Activated CD4-positive, alpha-beta T cell treated with anti-CD3 and anti-CD28 coated beads, Interleukin-2, amount 10 ng/mL, durations not matched to agents 24 days and 14 days (primary cell): Measurements from ENCODE around the gene AP5S1. TPM values are rescaled to one million over a fixed set of nuclear protein-coding genes. Genes with fewer than 3 reads are reported as not detected.
A peak's percentile ranks its signal among the peaks of the same experiment; 100 is the strongest.

Source experiments
- DNase-seq: peaks from one replicate; pipeline ENCODE4 v3.0.0; 2022
- H3K27ac Mint-ChIP-seq: one replicate; pipeline ENCODE4 v1.8.0; 2022; ENCODE audit warnings: mild to moderate bottlenecking, mixed read lengths
- H3K27me3 Mint-ChIP-seq: one replicate; pipeline ENCODE4 v1.8.0; 2022; ENCODE audit warnings: mixed read lengths
- H3K36me3 Mint-ChIP-seq: one replicate; pipeline ENCODE4 v1.8.0; 2022; ENCODE audit warnings: low read depth, mild to moderate bottlenecking, mixed read lengths
- H3K4me1 Mint-ChIP-seq: one replicate; pipeline ENCODE4 v1.8.0; 2021; ENCODE audit warnings: mixed read lengths
- H3K4me3 Mint-ChIP-seq: one replicate; pipeline ENCODE4 v1.8.0; 2022; ENCODE audit warnings: mild to moderate bottlenecking, moderate library complexity, mixed read lengths
- H3K9me3 Mint-ChIP-seq: one replicate; pipeline ENCODE4 v1.8.0; 2021; ENCODE audit warnings: mixed read lengths
- intact Hi-C: fragments of 100-400 bp; cut with micrococcal nuclease; formaldehyde crosslinking; loops from one replicate; pipeline ENCODE4 v1.15.1; 2023
- total RNA-seq: library from RNA; stranded (reverse); gene quantifications from 2 replicates; pipeline ENCODE4 v1.2.3, GENCODE V29; 2022

Gene AP5S1
- total RNA-seq, 1 donor from 2014 or later, result 13.5 TPM

DNA sequence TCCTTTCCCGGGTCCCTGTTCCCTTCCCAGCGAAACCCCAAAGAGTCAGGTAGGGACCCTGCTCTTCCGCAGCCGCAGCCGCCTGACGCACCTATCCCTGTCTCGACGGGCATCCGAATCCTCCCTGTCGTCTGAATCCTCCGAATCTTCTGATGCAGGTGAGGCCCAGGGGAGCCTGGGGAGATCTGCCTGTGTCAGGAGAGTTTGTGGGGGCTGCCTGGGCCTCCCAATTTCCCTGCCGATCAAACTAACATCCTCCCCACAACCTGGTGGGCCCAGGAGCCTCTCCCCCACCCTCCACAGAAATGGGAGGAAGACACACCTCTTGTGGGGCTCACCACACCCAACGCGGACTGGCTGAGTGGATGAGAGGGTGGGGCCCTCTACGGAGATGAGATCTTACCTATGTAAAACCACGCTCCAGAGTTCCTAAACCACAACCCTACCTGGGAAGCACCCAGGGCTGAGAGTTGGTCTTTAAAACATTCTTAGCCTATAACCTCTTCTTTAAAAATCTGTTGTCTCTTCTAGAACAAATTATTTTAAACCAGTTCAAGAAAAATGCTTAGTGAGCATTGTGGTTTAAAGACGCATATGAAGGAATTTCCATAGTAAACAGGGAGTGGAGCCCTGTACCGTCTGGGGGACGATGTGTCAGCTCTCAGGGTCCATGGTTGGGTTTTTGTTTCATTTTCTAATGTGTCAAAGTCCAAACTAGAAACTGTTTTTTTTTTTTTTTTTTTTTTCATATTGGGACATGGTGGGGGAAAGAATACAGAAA is 22.6 kb upstream of the AP5S1 start:
- peaks cover 50% of the 10 kb centered on the region for H3K4me1 Mint-ChIP-seq
- H3K36me3 Mint-ChIP-seq, result peaks cover 43% of the 10 kb centered on the region
- H3K9me3 Mint-ChIP-seq, result no peaks in the 10 kb centered on the region
- H3K27ac Mint-ChIP-seq, result peak overlapping the region; percentile 92
- DNase-seq, result peak; percentile 88
- H3K27me3 Mint-ChIP-seq, result no peaks in the 10 kb centered on the region
- peak overlapping the region; percentile 97 for H3K4me3 Mint-ChIP-seq
- intact Hi-C loops, result loop anchor here (2.0 to 5.0 kb wide), 2 partner anchors 49 to 215 kb away; partner anchors contain the start of gene MAVS

DNA sequence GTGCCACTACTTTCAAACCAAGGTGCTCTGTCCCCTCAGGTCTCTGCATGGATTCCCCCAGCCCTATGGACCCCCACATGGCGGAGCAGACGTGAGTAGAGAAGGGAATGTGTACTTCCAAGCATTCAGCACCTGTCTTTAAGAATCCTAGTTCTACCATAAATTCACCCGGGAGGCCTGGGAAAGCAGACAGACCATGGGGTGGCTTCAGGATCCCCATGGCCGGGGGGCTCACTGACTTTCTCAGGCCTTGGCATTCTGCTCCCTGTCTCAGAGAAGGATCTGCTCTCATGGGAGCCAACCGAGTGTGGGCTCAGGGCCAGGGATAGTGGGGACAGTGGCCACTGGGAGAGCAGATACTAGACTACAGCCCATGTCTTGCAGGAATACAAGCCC is 22.0 kb upstream of the AP5S1 start:
- H3K9me3 Mint-ChIP-seq, result no peaks in the 10 kb centered on the region
- H3K36me3 Mint-ChIP-seq, result peaks cover 48% of the 10 kb centered on the region
- peaks cover 52% of the 10 kb centered on the region for H3K4me1 Mint-ChIP-seq
- DNase-seq, result no peak
- intact Hi-C loops, result loop anchor here (5.0 kb wide), 1 partner anchor 214 kb away; no protein-coding TSS in a partner anchor
- H3K27me3 Mint-ChIP-seq, result no peaks in the 10 kb centered on the region
- H3K4me3 Mint-ChIP-seq, result peak overlapping the region; percentile 97
- peak overlapping the region; percentile 92 for H3K27ac Mint-ChIP-seq

DNA sequence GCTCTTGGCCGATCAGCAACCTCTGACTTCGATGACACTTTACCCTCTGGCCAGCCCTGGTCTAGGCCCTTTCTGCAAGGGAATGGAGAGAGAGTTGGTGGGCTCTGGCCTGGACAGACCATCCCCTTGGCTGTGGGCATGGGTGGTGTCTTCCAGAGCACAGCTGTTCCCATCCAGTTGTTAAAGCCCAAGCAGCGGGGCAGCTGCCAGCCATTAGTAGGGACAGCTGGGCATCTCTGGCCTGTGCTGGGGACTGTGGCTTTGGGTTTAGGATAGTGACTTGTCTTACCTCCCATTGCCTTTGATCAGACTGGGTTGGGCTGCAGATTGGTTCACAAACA is 21.5 kb upstream of the AP5S1 start:
- no peaks in the 10 kb centered on the region for H3K27me3 Mint-ChIP-seq
- DNase-seq, result no peak
- H3K4me3 Mint-ChIP-seq, result peak overlapping the region; percentile 97
- intact Hi-C loops, result loop anchor here (5.0 kb wide), 1 partner anchor 213 kb away; no protein-coding TSS in a partner anchor
- peaks cover 57% of the 10 kb centered on the region for H3K4me1 Mint-ChIP-seq
- H3K9me3 Mint-ChIP-seq, result no peaks in the 10 kb centered on the region
- H3K36me3 Mint-ChIP-seq, result peaks cover 53% of the 10 kb centered on the region
- H3K27ac Mint-ChIP-seq, result peak overlapping the region; percentile 85

- peaks cover 62% of the 10 kb centered on the region for H3K4me1 Mint-ChIP-seq
- H3K27ac Mint-ChIP-seq, result peak overlapping the region; percentile 77
- H3K27me3 Mint-ChIP-seq, result no peaks in the 10 kb centered on the region
- intact Hi-C loops, result no loop called here
- H3K4me3 Mint-ChIP-seq, result peak overlapping the region; percentile 97
- peaks cover 65% of the 10 kb centered on the region for H3K36me3 Mint-ChIP-seq
- no peak for DNase-seq
- no peaks in the 10 kb centered on the region for H3K9me3 Mint-ChIP-seq
Measured at GRCh38 chr20:3800256-3800877, 20.0 kb upstream of the AP5S1 start.

- DNase-seq, result no peak
- Mint-ChIP-seq H3K27ac (peak overlapping the region; percentile 48), H3K4me3 (no peak overlapping the region), H3K27me3 (no peaks in the 10 kb centered on the region), H3K4me1 (peaks cover 63% of the 10 kb centered on the region), H3K9me3 (no peaks in the 10 kb centered on the region), H3K36me3 (peaks cover 70% of the 10 kb centered on the region)
- intact Hi-C loops, result no loop called here
Measured at GRCh38 chr20:3800878-3801260, 19.5 kb upstream of the AP5S1 start.

DNA sequence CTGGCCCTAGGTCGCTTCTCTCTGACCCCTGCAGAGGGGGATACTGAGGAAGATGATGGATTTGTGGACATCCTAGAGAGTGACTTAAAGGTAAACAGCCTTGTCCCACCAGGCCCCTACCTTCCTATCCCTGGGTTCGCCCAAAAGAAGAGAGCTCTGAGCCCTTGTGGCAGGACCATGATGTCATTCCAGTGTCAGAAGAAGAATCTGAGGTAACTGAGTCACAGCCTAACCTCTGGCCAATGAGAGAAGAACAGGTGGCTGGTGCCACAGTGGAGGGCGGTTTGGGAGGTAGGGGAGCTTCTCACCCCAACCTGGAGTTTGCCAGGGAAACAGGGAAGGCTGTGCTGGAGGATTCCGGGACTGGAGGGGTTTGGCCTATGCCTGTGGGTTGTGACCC is 19.0 kb upstream of the AP5S1 start:
- Mint-ChIP-seq H3K36me3 (peaks cover 73% of the 10 kb centered on the region), H3K27me3 (no peaks in the 10 kb centered on the region), H3K9me3 (no peaks in the 10 kb centered on the region), H3K4me3 (no peak overlapping the region), H3K4me1 (peaks cover 65% of the 10 kb centered on the region), H3K27ac (peak overlapping the region; percentile 58)
- DNase-seq, result no peak
- intact Hi-C loops, result no loop called here

- no peaks in the 10 kb centered on the region for H3K9me3 Mint-ChIP-seq
- intact Hi-C loops, result no loop called here
- no peak overlapping the region for H3K4me3 Mint-ChIP-seq
- H3K4me1 Mint-ChIP-seq, result peaks cover 65% of the 10 kb centered on the region
- H3K27me3 Mint-ChIP-seq, result no peaks in the 10 kb centered on the region
- H3K27ac Mint-ChIP-seq, result no peak overlapping the region
- H3K36me3 Mint-ChIP-seq, result peaks cover 76% of the 10 kb centered on the region
- DNase-seq, result no peak
Measured at GRCh38 chr20:3801846-3802245, 18.5 kb upstream of the AP5S1 start.

DNA sequence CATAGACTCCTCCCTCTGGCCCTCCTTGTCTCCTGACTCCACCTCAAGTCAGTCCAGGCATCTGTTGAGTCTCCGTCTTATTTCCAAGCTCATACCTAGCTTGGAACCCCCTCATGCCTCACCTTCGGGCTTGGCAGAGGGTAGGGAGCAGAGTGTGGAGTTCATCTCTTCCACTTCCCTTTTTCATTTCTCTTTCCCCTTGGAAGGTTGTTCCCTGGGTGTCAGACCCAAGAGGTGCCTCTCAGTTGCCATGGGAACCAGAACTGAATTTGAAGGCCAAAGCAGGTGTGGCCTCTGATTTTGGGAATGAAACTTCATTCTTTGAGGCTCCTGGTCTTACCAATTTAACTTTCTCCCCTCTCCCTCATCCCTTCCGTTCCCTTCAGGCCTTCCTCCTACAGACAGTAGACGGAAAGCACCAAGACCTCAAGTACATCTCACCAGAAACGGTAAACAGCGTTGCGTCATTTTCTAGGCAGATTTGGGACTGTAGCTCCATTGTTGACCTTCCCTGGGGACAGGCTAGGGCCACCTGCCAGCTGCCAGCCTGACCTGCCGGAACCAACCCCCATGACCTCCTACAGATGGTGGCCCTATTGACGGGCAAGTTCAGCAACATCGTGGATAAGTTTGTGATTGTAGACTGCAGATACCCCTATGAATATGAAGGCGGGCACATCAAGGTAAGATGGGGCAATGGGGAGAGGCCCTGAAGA is 17.7 kb upstream of the AP5S1 start:
- DNase-seq, result no peak
- H3K36me3 Mint-ChIP-seq, result peaks cover 73% of the 10 kb centered on the region
- H3K9me3 Mint-ChIP-seq, result no peaks in the 10 kb centered on the region
- no peaks in the 10 kb centered on the region for H3K27me3 Mint-ChIP-seq
- intact Hi-C loops, result no loop called here
- no peak overlapping the region for H3K4me3 Mint-ChIP-seq
- peak overlapping the region; percentile 14 for H3K27ac Mint-ChIP-seq
- H3K4me1 Mint-ChIP-seq, result peaks cover 66% of the 10 kb centered on the region

DNA sequence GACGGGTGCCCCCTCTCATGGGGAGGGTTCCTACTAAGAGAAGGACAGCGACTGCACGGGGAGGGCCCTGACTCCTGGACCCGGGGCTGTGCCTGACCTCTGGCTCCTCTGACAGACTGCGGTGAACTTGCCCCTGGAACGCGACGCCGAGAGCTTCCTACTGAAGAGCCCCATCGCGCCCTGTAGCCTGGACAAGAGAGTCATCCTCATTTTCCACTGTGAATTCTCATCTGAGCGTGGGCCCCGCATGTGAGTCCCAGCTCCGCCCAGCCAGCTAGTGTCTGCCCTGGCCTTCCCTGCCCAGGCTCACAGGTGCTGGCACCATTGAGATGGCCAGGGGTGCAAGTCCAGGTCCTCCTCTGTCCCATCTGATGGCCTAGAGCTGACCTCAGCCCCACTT is 17.1 kb upstream of the AP5S1 start:
- Mint-ChIP-seq H3K27me3 (no peaks in the 10 kb centered on the region), H3K9me3 (no peaks in the 10 kb centered on the region), H3K4me1 (peaks cover 60% of the 10 kb centered on the region), H3K4me3 (no peak overlapping the region), H3K36me3 (peaks cover 68% of the 10 kb centered on the region), H3K27ac (peak overlapping the region; percentile 72)
- intact Hi-C loops, result no loop called here
- DNase-seq, result no peak

- H3K27ac Mint-ChIP-seq, result peak overlapping the region; percentile 72
- intact Hi-C loops, result no loop called here
- H3K4me3 Mint-ChIP-seq, result no peak overlapping the region
- peaks cover 67% of the 10 kb centered on the region for H3K36me3 Mint-ChIP-seq
- no peaks in the 10 kb centered on the region for H3K9me3 Mint-ChIP-seq
- no peaks in the 10 kb centered on the region for H3K27me3 Mint-ChIP-seq
- H3K4me1 Mint-ChIP-seq, result peaks cover 54% of the 10 kb centered on the region
- DNase-seq, result no peak
Measured at GRCh38 chr20:3803854-3804253, 16.5 kb upstream of the AP5S1 start.

DNA sequence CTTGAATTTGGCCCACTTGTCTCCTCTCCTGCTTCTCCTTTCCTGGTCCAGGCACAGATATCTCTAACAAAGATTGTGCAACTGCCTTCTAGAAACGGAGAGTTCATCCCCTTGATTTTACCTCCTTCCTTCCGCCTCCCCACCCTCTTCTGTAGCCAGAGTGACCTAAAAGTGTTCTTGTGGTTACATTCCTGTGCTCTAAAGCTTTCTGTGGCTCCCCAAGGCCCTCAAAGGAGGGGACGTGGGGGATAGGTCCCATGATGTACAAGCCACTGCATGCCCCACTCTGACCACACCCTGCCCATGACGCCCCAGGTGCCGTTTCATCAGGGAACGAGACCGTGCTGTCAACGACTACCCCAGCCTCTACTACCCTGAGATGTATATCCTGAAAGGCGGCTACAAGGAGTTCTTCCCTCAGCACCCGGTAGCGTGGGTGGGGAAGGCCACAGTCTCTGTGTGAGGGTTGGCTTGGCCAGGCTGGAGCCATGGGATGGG is 16.0 kb upstream of the AP5S1 start:
- intact Hi-C loops, result no loop called here
- Mint-ChIP-seq H3K4me1 (peaks cover 51% of the 10 kb centered on the region), H3K36me3 (peaks cover 67% of the 10 kb centered on the region), H3K9me3 (no peaks in the 10 kb centered on the region), H3K27me3 (no peaks in the 10 kb centered on the region), H3K27ac (peak overlapping the region; percentile 72), H3K4me3 (no peak overlapping the region)
- DNase-seq, result no peak

DNA sequence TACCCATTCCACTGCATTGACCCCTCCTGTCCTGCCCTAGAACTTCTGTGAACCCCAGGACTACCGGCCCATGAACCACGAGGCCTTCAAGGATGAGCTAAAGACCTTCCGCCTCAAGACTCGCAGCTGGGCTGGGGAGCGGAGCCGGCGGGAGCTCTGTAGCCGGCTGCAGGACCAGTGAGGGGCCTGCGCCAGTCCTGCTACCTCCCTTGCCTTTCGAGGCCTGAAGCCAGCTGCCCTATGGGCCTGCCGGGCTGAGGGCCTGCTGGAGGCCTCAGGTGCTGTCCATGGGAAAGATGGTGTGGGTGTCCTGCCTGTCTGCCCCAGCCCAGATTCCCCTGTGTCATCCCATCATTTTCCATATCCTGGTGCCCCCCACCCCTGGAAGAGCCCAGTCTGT is 15.6 kb upstream of the AP5S1 start:
- intact Hi-C loops, result no loop called here
- no peaks in the 10 kb centered on the region for H3K9me3 Mint-ChIP-seq
- peaks cover 46% of the 10 kb centered on the region for H3K4me1 Mint-ChIP-seq
- H3K36me3 Mint-ChIP-seq, result peaks cover 65% of the 10 kb centered on the region
- H3K27ac Mint-ChIP-seq, result peak overlapping the region; percentile 85
- no peak overlapping the region for H3K4me3 Mint-ChIP-seq
- no peak for DNase-seq
- no peaks in the 10 kb centered on the region for H3K27me3 Mint-ChIP-seq

GRCh38 chr20:3808544-3808943 is 11.8 kb upstream of the AP5S1 start:
- intact Hi-C loops, result no loop called here
- Mint-ChIP-seq H3K27me3 (no peaks in the 10 kb centered on the region), H3K27ac (no peak overlapping the region), H3K4me1 (peaks cover 55% of the 10 kb centered on the region), H3K36me3 (peaks cover 31% of the 10 kb centered on the region), H3K9me3 (no peaks in the 10 kb centered on the region), H3K4me3 (no peak overlapping the region)
- no peak for DNase-seq
